Measurements from ENCODE around the gene CIAO2A.
"Not testable (repeated sequence)": the region's sequence is repeated elsewhere in the genome, so short reads cannot be mapped to it uniquely, and the experiment has no call there.

Gene CIAO2A

GRCh38 chr15:64110950-64111678 is 17.5 kb upstream of the CIAO2A start:
- Histone ChIP-seq H3K4me3 (ENCODE audit: low read depth in 1 of 2, low read length in 1 of 2) (no peak overlapping the region), H3K27ac (peak overlapping the region; percentile 74), H3K9me3 (no peaks in the 10 kb centered on the region), H3K4me1 (ENCODE audit: control insufficient read depth in 1 of 2, insufficient read depth in 1 of 2, low read depth in 1 of 2, low read length in 1 of 2) (peaks cover 39 to 44% of the 10 kb centered on the region in 2 experiments), H3K27me3 (no peaks in the 10 kb centered on the region), H3K36me3 (peaks cover 19% of the 10 kb centered on the region)
- no peak for TF ChIP-seq CTCF (IDR thresholded peaks at IDR 0.05)

GRCh38 chr15:64110108-64110701 is 16.6 kb upstream of the CIAO2A start:
- H3K4me1 ChIP-seq (ENCODE audit: control insufficient read depth in 1 of 2, insufficient read depth in 1 of 2, low read depth in 1 of 2, low read length in 1 of 2) = peaks cover 46 to 51% of the 10 kb centered on the region in 2 experiments
- H3K4me3 ChIP-seq (ENCODE audit: low read depth in 1 of 2, low read length in 1 of 2); H3K9me3 ChIP-seq; H3K36me3 ChIP-seq; H3K27me3 ChIP-seq: not testable (repeated sequence)
- peak overlapping the region; percentile 74 for H3K27ac ChIP-seq

GRCh38 chr15:64107337-64107736 is 13.7 kb upstream of the CIAO2A start:
- Histone ChIP-seq H3K27ac (no peak overlapping the region), H3K9me3 (no peaks in the 10 kb centered on the region), H3K4me3 (ENCODE audit: low read depth in 1 of 2, low read length in 1 of 2) (no peak overlapping the region), H3K27me3 (no peaks in the 10 kb centered on the region), H3K36me3 (no peaks in the 10 kb centered on the region), H3K4me1 (ENCODE audit: control insufficient read depth in 1 of 2, insufficient read depth in 1 of 2, low read depth in 1 of 2, low read length in 1 of 2) (peaks cover 36 to 39% of the 10 kb centered on the region in 2 experiments)
- TF ChIP-seq CTCF (IDR thresholded peaks at IDR 0.05) = no peak

GRCh38 chr15:64105113-64105704 is 11.6 kb upstream of the CIAO2A start:
- Histone ChIP-seq H3K27me3 (no peaks in the 10 kb centered on the region), H3K36me3 (no peaks in the 10 kb centered on the region), H3K9me3 (no peaks in the 10 kb centered on the region), H3K4me1 (ENCODE audit: control insufficient read depth in 1 of 2, insufficient read depth in 1 of 2, low read depth in 1 of 2, low read length in 1 of 2) (peaks cover 27 to 31% of the 10 kb centered on the region in 2 experiments), H3K27ac (peak overlapping the region; percentile 47), H3K4me3 (ENCODE audit: low read depth in 1 of 2, low read length in 1 of 2) (peak overlapping the region in 1 of 2 experiments; percentile 13)
- TF ChIP-seq CTCF (IDR thresholded peaks at IDR 0.05) = no peak

GRCh38 chr15:64102497-64102896 is 8.9 kb upstream of the CIAO2A start:
- no peaks in the 10 kb centered on the region for H3K36me3 ChIP-seq

More at GRCh38 chr15:64102497-64102896, 8.9 kb upstream of the CIAO2A start:
- Histone ChIP-seq H3K27ac (no peak overlapping the region), H3K4me1 (ENCODE audit: control insufficient read depth in 1 of 2, insufficient read depth in 1 of 2, low read depth in 1 of 2, low read length in 1 of 2) (peaks cover 31 to 35% of the 10 kb centered on the region in 2 experiments), H3K9me3 (no peaks in the 10 kb centered on the region), H3K27me3 (no peaks in the 10 kb centered on the region), H3K4me3 (ENCODE audit: low read depth in 1 of 2, low read length in 1 of 2) (no peak overlapping the region)
- TF ChIP-seq CTCF (IDR thresholded peaks at IDR 0.05) = no peak

All from neutrophil (primary cell).